CD4-positive, alpha-beta T cell treated with Interleukin-17A for 4 hours (primary cell): ENCODE data around the gene DCLK1.

ENCODE experiments used
- DNase-seq: peaks from one replicate; pipeline ENCODE4 v3.0.0-alpha.2; 2020; ENCODE audit warnings: mixed read lengths

Gene DCLK1

GRCh38 chr13:35817642-35818607 lies 313.3 kb downstream of the DCLK1 start:
- no peak for DNase-seq

- no peak for DNase-seq
These were observed 316.6 kb downstream of the DCLK1 start for GRCh38 chr13:35814605-35815011.

- no peak for DNase-seq
These were observed 318.4 kb downstream of the DCLK1 start for GRCh38 chr13:35812736-35813135.

- no peak for DNase-seq
These were observed 320.9 kb downstream of the DCLK1 start for GRCh38 chr13:35810321-35810720.

- no peak for DNase-seq
These were observed 322.3 kb downstream of the DCLK1 start for GRCh38 chr13:35808846-35809245.

GRCh38 chr13:35804901-35805300 lies 326.3 kb downstream of the DCLK1 start:
- DNase-seq = no peak

- no peak for DNase-seq
These were observed 333.2 kb downstream of the DCLK1 start for GRCh38 chr13:35797991-35798390.

GRCh38 chr13:35797244-35797643 lies 333.9 kb downstream of the DCLK1 start:
- no peak for DNase-seq

GRCh38 chr13:35796623-35797022 lies 334.6 kb downstream of the DCLK1 start:
- DNase-seq = no peak

GRCh38 chr13:35794734-35795389 lies 336.3 kb downstream of the DCLK1 start:
- no peak for DNase-seq

- no peak for DNase-seq
These were observed 337.4 kb downstream of the DCLK1 start for GRCh38 chr13:35793823-35794222.

- DNase-seq = no peak
These were observed 338.3 kb downstream of the DCLK1 start for GRCh38 chr13:35792911-35793310.

- DNase-seq = no peak
These were observed 339.2 kb downstream of the DCLK1 start for GRCh38 chr13:35792021-35792420.

- DNase-seq = no peak
These were observed 339.9 kb downstream of the DCLK1 start for GRCh38 chr13:35791184-35791851.

GRCh38 chr13:35789335-35790165 lies 341.6 kb downstream of the DCLK1 start:
- no peak for DNase-seq

GRCh38 chr13:35787937-35788336 lies 343.2 kb downstream of the DCLK1 start:
- no peak for DNase-seq

GRCh38 chr13:35785576-35786303 lies 345.4 kb downstream of the DCLK1 start:
- DNase-seq = no peak

GRCh38 chr13:35784286-35784951 lies 346.8 kb downstream of the DCLK1 start:
- no peak for DNase-seq

- no peak for DNase-seq
These were observed 348.4 kb downstream of the DCLK1 start for GRCh38 chr13:35782793-35783192.

- DNase-seq = no peak
These were observed 349.9 kb downstream of the DCLK1 start for GRCh38 chr13:35781036-35782000.
